Adrenal gland (tissue), 12 donors: Measurements from ENCODE around the gene POC1A. TPM values are rescaled to one million over a fixed set of nuclear protein-coding genes. Genes with fewer than 3 reads are reported as not detected.

Experiments
- DNase-seq, 7 donors: peaks; one replicate each; pipeline ENCODE4 v3.0.0-alpha.2; 2019 to 2020
- H3K27ac ChIP-seq, 5 donors: fragments of 200-600 bp; sonication (generic) in 4 of 5; 1 replicate in 3 of 5; 2 replicates in 2 of 5; pipeline versions ENCODE4 v1.5.1 to v1.8.0; 2016 to 2020; ENCODE audit warnings: mild to moderate bottlenecking in 1 of 5
- H3K27me3 ChIP-seq: fragments of 200-600 bp; 2 replicates; pipeline ENCODE4 v1.8.0; 2021
- H3K36me3 ChIP-seq, 2 donors: fragments of 200-600 bp; replicated peaks in 1 of 2; 1 replicate in 1 of 2; 2 replicates in 1 of 2; pipeline versions ENCODE4 v1.5.1 to v1.8.0; 2018 to 2022
- H3K4me1 ChIP-seq, 2 donors: fragments of 200-600 bp; replicated peaks in 1 of 2; 1 replicate in 1 of 2; 2 replicates in 1 of 2; pipeline versions ENCODE4 v1.5.1 to v1.8.0; 2018 to 2021
- H3K4me3 ChIP-seq, 4 donors: fragments of 200-600 bp; sonication (generic) in 3 of 4; one replicate each; pipeline ENCODE4 v1.5.1; 2016 to 2018
- H3K9me3 ChIP-seq, 3 donors: fragments of 200-600 bp; sonication (generic) in 1 of 3; replicated peaks in 1 of 3; 1 replicate in 2 of 3; 2 replicates in 1 of 3; pipeline versions ENCODE4 v1.5.1 to v1.8.0; 2016 to 2021
- POLR2A ChIP-seq, 2 donors: fragments of 450-650 bp; IDR thresholded peaks; one replicate each; pipeline ENCODE4 v1.6.1; 2017; ENCODE audit warnings: antibody characterized with exemption in 2 of 2, mild to moderate bottlenecking in 2 of 2, moderate library complexity in 1 of 2
- WGBS, 4 donors: extraction: QIAGEN DNeasy Blood & Tissue Kit in 2 of 4; methylation state at CpG; one replicate each; pipeline versions ENCODE4 v1.1.5 to v1.1.7; 2013 to 2017; 5-methylcytosine and 5-hydroxymethylcytosine counted together
- intact Hi-C, 2 donors: fragments of 100-400 bp; cut with DNase I; formaldehyde crosslinking; loops; one replicate each; pipeline versions ENCODE4 v1.14.1 to v1.15.0; 2022 to 2023
- polyA plus RNA-seq, 3 donors: library from polyadenylated mRNA; stranded (reverse); fragments of 200-250 nt in 2 of 3; fragments of 350-450 nt in 1 of 3; fragmentation: Illumina TruSeq in 1 of 3; extraction: RNeasy Lipid Tissue Mini Kit (QIAGEN cat#74804) in 1 of 3; gene quantifications; one replicate each; pipeline ENCODE4 v1.2.3, GENCODE V29; 2013 to 2014
- total RNA-seq, 9 donors: library from RNA; depleted of rRNA in 4 of 9; stranded (reverse); fragments of >200 nt in 4 of 9; fragments of 120-200 nt in 1 of 9; fragmentation: NEBNext Ultra II Directional in 1 of 9; extraction: Animal tissue kit (Norgen Biotek cat#: 25700) in 1 of 9; gene quantifications; one replicate each; pipeline versions ENCODE4 v1.1.0 to v1.2.4, GENCODE V29; 2013 to 2023
- TF ChIP-seq, protein P1 (sequence below), 6 experiments: fragments of 450-650 bp in 4 of 6; fragments of 200-600 bp in 2 of 6; sonication (generic) in 1 of 6; IDR thresholded peaks; 1 replicate in 5 of 6; 2 replicates in 1 of 6; pipeline versions ENCODE4 v1.5.1 to v1.8.0; 2016 to 2021; ENCODE audit warnings: antibody characterized with exemption in 6 of 6, mild to moderate bottlenecking in 2 of 6, moderate library complexity in 1 of 6
- donor health status: healthy with polysubstance abuse.
- donor health status: Bipolar disorder and iron deficiency.
- donor health status: DM: yes; HTN: yes; CAD: no.
- donor health status: DM: no; HTN: no; CAD: no.
- donor health status: DM: no; HTN: no; CAD: no.
- donor health status: DM: yes; HTN: yes; CAD: no.

The POC1A gene
- total and polyA plus RNA-seq, 12 donors: 2.0 to 8.4 (median 5.5) TPM

DNA sequence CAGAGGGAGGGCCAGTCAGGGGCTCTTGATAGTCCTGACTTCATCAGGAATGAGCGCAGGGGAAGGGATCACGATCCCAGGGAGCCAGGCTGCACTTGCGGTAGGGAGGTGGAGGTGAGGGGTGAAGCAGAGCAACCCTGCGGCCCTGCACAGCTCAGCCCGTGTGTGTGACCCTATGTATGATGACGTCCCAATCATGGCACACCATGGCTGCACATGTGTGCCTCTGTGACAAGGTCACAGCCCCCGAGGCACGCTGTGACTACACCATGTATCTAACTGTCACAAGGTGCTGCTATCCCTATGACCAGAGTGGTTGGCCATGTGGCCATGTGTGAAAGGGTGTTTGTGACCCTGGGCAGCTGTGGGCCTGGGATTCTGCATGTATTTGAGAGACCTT is 30.5 kb upstream of the POC1A start:
- intact Hi-C loops: no loop called here
- Histone ChIP-seq H3K4me1 (peaks cover 34 to 35% of the 10 kb centered on the region in 2 donors), H3K4me3 (no peak overlapping the region), H3K36me3 (no peaks in the 10 kb centered on the region), H3K27me3 (no peaks in the 10 kb centered on the region), H3K27ac (peak overlapping the region in 2 of 5 donors; percentile 89 to 98), H3K9me3 (no peaks in the 10 kb centered on the region)
- peak in 2 of 7 donors; percentile 14 to 19 for DNase-seq
- TF ChIP-seq POLR2A (IDR thresholded peaks at IDR 0.05): no peak
- TF ChIP-seq, protein P1, sequence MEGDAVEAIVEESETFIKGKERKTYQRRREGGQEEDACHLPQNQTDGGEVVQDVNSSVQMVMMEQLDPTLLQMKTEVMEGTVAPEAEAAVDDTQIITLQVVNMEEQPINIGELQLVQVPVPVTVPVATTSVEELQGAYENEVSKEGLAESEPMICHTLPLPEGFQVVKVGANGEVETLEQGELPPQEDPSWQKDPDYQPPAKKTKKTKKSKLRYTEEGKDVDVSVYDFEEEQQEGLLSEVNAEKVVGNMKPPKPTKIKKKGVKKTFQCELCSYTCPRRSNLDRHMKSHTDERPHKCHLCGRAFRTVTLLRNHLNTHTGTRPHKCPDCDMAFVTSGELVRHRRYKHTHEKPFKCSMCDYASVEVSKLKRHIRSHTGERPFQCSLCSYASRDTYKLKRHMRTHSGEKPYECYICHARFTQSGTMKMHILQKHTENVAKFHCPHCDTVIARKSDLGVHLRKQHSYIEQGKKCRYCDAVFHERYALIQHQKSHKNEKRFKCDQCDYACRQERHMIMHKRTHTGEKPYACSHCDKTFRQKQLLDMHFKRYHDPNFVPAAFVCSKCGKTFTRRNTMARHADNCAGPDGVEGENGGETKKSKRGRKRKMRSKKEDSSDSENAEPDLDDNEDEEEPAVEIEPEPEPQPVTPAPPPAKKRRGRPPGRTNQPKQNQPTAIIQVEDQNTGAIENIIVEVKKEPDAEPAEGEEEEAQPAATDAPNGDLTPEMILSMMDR (IDR thresholded peaks at IDR 0.05): no peak
- WGBS, 4 donors: 89 to 95% (median 92%) methylated on average over 6 to 8 of the region's 8 CpGs

DNA sequence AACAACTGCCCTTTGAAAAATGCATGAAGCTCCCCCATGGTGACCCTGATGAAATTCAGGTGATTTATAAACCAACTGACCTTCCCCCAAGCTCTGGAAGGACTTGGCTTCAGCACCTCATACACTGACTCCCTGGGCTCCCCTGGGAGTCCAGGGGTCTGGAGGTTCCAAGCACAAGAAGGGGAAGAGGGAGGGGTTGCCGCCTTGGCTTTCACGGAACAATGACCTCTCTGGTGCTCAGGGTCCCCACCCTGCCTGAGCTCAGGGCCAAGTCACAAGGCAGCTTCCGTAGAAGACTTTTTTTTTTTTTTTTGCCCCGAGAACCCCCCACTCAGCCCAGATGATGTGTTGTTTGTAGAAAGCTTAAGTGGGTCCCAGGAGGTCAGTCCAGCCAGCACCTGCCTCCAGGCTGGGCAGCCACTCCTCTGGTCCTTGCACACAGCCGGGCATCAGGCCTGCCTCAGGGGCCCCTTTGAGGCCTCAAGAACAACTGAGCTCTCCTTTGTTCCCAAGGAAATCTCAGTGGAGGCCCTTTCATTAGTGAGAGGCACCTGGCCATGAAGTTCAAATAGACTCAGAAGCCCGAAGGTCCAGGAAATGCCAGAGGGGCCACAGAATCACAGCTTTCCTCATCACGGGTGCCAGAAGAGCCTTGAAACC is 29.7 kb upstream of the POC1A start:
- intact Hi-C loops: no loop called here
- no peaks in the 10 kb centered on the region for H3K9me3 ChIP-seq
- no peak overlapping the region for H3K4me3 ChIP-seq
- DNase-seq: peak in 2 of 7 donors; percentile 1 to 23
- no peaks in the 10 kb centered on the region for H3K27me3 ChIP-seq
- no peak for TF ChIP-seq POLR2A (IDR thresholded peaks at IDR 0.05)
- TF ChIP-seq, protein P1 (IDR thresholded peaks at IDR 0.05): no peak
- H3K27ac ChIP-seq: peak overlapping the region in 3 of 5 donors; percentile 89 to 98 (median 89)
- H3K36me3 ChIP-seq: no peaks in the 10 kb centered on the region
- 76 to 85% (median 83%) methylated on average over 7 of the region's 7 CpGs for WGBS, 4 donors
- peaks cover 26 to 29% of the 10 kb centered on the region in 2 donors for H3K4me1 ChIP-seq

DNA sequence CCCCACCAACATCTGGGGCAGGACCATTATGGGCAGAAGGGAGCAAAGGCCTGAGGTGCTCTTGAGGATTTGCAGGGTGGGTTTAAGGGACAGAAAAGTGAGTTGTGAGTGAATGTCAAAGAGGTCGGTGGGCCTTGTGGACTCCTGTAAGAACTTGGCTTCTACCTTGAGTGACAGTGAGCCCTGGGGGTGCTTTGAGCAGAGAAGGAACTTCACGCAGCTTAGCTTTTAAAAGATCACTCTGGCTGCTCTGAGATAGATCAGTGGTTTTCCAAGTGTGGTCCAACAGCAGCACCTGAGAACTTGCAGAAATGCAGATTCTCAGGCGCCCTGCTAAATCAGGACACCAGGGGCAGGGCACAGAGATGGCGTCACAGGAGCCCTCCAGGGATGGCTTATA is 28.5 kb upstream of the POC1A start:
- WGBS, 4 donors: 93 to 100% (median 96%) methylated on average over 3 to 4 of the region's 4 CpGs
- no peak overlapping the region for H3K4me3 ChIP-seq
- peaks cover 18 to 25% of the 10 kb centered on the region in 2 donors for H3K4me1 ChIP-seq
- no peaks in the 10 kb centered on the region for H3K9me3 ChIP-seq
- DNase-seq: peak in 1 of 7 donors; percentile 14
- no peaks in the 10 kb centered on the region for H3K36me3 ChIP-seq
- intact Hi-C loops: no loop called here
- H3K27ac ChIP-seq: peak overlapping the region; percentile 73 to 98 (median 89)
- TF ChIP-seq POLR2A (IDR thresholded peaks at IDR 0.05): no peak
- TF ChIP-seq, protein P1 (IDR thresholded peaks at IDR 0.05): no peak
- no peaks in the 10 kb centered on the region for H3K27me3 ChIP-seq

DNA sequence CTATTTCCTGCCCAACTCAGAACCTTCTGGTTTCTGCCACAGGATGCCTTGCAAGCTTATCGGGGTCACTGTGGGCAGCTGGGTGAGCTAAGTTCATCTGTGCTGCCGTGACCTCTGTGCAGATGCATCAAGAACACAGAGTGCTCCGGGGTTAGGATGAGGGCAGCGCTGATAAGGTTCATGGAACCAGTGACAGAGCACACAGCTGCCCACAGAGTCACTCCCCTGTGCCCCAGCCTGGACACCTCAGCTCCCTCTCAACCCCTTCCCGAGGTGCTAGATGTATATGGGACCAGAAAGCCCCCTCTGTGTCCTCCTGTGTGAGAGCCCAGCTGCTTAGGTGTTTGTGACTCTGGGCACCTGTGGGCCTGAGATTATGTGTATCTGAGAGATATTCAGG is 28.0 kb upstream of the POC1A start:
- H3K36me3 ChIP-seq: no peaks in the 10 kb centered on the region
- H3K9me3 ChIP-seq: no peaks in the 10 kb centered on the region
- H3K4me3 ChIP-seq: no peak overlapping the region
- 42 to 49% (median 46%) methylated on average over 5 of the region's 5 CpGs; no CpG with 5 or more reads in 1 of the 4 donors for WGBS, 4 donors
- TF ChIP-seq POLR2A (IDR thresholded peaks at IDR 0.05): peak in 1 of 2 donors; percentile 2
- TF ChIP-seq, protein P1 (IDR thresholded peaks at IDR 0.05): no peak
- peaks cover 18 to 30% of the 10 kb centered on the region in 2 donors for H3K4me1 ChIP-seq
- H3K27me3 ChIP-seq: no peaks in the 10 kb centered on the region
- H3K27ac ChIP-seq: peak overlapping the region; percentile 73 to 98 (median 89)
- intact Hi-C loops: no loop called here
- peak; percentile 64 to 94 (median 90) for DNase-seq
